Activated T-cell treated with anti-CD3 and anti-CD28 coated beads, Interleukin-2, amount 50 U/mL, for 72 hours (primary cell): ENCODE results near the gene ATG7. TPM values are rescaled to one million over a fixed set of nuclear protein-coding genes. Genes with fewer than 3 reads are reported as not detected.
A peak's percentile ranks its signal among the peaks of the same experiment; 100 is the strongest.

Experiments used
- ATAC-seq, 2 donors: fragments of 150-1000 bp; cut with Tn5 transposase; replicated peaks in 1 of 2; 2 replicates each; pipeline ENCODE4 v1.10.0; 2021; ENCODE audit warnings: moderate library complexity in 2 of 2, mild to moderate bottlenecking in 1 of 2
- DNase-seq, 2 donors: peaks; one replicate each; pipeline ENCODE4 v3.0.0; 2021 to 2022; ENCODE audit warnings: mixed read lengths in 1 of 2
- H3K27ac Mint-ChIP-seq: one replicate; pipeline ENCODE4 v1.8.0; 2022; ENCODE audit warnings: mild to moderate bottlenecking, moderate library complexity, mixed read lengths
- H3K27me3 Mint-ChIP-seq: one replicate; pipeline ENCODE4 v1.8.0; 2022; ENCODE audit warnings: low read depth, mixed read lengths
- H3K36me3 Mint-ChIP-seq, 2 donors: one replicate each; pipeline ENCODE4 v1.8.0; 2022; ENCODE audit warnings: mixed read lengths in 2 of 2, mild to moderate bottlenecking in 1 of 2; ENCODE audit not compliant: insufficient read depth in 2 of 2
- H3K4me1 Mint-ChIP-seq: one replicate; pipeline ENCODE4 v1.8.0; 2022; ENCODE audit warnings: low read depth, mixed read lengths
- H3K4me3 Mint-ChIP-seq, 2 donors: one replicate each; pipeline ENCODE4 v1.8.0; 2022; ENCODE audit warnings: mild to moderate bottlenecking in 2 of 2, mixed read lengths in 2 of 2, moderate library complexity in 2 of 2
- H3K9me3 Mint-ChIP-seq, 2 donors: one replicate each; pipeline ENCODE4 v1.8.0; 2022; ENCODE audit warnings: mixed read lengths in 2 of 2
- total RNA-seq, 2 donors: library from RNA; stranded (reverse); gene quantifications; one replicate each; pipeline ENCODE4 v1.2.3, GENCODE V29; 2022

ATG7 gene
- total RNA-seq, 2 donors from 2014 or later, result 29.7 to 38.2 TPM

DNA sequence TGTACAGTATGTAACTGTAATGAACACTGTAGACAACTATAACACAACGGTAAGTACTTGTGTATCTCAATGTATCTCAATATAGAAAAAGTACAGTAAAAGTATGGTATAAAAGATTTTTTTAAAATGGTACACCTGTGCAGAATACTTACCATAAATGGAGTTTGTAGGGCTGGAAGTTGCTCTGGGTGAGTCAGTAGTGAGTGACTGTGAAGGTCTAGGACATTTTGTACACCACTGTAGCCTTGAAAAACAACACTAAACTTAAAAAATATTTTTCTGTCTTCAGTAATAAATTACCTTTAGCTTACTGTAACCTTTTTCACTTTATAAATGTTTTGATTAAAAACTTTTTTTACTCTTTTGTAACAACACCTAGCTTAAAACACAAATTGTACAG lies 142.9 kb downstream of the ATG7 start:
- H3K9me3 Mint-ChIP-seq, result peaks cover 7 to 9% of the 10 kb centered on the region in 2 donors
- H3K4me3 Mint-ChIP-seq, result no peak overlapping the region
- H3K27me3 Mint-ChIP-seq, result no peaks in the 10 kb centered on the region
- no peaks in the 10 kb centered on the region for H3K4me1 Mint-ChIP-seq
- no peak overlapping the region for H3K27ac Mint-ChIP-seq
- ATAC-seq (no peak), DNase-seq (no peak)
- peaks cover 9 to 30% of the 10 kb centered on the region in 2 donors for H3K36me3 Mint-ChIP-seq

DNA sequence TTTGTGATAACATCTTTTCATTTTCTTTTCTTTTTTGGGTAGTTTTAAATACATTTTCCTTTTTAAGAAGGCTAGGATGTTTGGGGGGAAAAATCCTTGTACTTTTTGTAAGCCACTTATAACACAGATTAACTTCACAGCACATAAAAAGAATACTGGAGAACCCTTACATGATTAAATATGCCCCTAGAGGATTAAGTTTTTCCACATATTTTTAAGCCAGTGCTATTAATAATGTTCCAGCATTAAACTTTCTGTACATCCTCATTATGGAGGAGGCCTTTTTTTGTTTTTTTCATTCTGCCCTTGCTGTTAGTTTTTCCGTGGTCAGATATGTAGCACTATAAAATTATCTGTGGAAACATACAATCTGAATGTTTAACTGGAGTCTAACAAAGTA lies 147.9 kb downstream of the ATG7 start:
- Mint-ChIP-seq H3K4me1 (peaks cover 5% of the 10 kb centered on the region), H3K36me3 (peaks cover 0 to under 1% of the 10 kb centered on the region in 2 donors), H3K4me3 (no peak overlapping the region), H3K27ac (no peak overlapping the region), H3K27me3 (no peaks in the 10 kb centered on the region), H3K9me3 (no peaks in the 10 kb centered on the region)
- DNase-seq (no peak), ATAC-seq (no peak)

DNA sequence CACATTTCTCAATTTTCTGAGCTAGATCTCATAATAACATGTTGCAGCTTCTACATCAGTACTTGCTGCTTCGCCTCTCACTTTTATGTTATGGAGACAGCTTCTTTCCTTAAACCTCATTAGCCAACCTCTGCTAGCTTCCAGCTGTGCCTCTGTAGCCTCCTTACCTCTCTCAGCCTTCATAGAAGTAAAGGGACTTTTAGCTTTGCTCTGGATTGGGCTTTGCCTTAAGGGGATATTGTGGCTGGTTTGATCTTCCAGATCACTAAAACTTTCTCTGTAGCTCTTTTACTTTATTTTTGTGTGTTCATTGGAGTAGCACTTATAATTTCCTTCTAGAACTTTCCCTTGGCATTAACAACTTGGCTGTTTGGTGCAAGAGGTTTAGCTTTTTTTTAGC lies 150.1 kb downstream of the ATG7 start:
- Mint-ChIP-seq H3K36me3 (peaks cover 3 to 8% of the 10 kb centered on the region in 2 donors), H3K9me3 (no peaks in the 10 kb centered on the region), H3K4me3 (no peak overlapping the region), H3K27ac (no peak overlapping the region), H3K4me1 (peaks cover 5% of the 10 kb centered on the region), H3K27me3 (no peaks in the 10 kb centered on the region)
- ATAC-seq (no peak), DNase-seq (no peak)

DNA sequence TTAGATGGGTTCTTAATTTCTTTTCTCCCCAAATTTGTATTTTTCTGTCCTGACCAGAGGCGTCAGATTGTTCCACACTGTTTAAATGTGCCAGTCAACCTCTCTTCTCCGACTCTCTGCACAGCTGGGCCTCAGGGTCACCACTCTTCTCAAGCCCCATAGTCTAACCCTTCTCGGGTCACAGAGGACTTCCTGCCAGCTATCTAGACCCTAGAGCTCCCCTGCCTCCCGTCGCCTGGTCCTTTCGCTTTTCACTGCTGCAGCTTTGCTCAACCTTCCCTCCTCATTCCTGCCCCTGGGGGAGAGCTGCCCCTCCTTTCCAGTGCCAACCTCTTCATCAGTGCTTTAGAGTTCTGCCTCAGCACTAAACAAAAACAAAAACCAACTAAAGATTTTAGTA lies 151.7 kb downstream of the ATG7 start:
- DNase-seq (no peak), ATAC-seq (no peak)
- peaks cover 5% of the 10 kb centered on the region for H3K4me1 Mint-ChIP-seq
- H3K36me3 Mint-ChIP-seq, result peaks cover 5 to 9% of the 10 kb centered on the region in 2 donors
- no peak overlapping the region for H3K27ac Mint-ChIP-seq
- H3K9me3 Mint-ChIP-seq, result no peaks in the 10 kb centered on the region
- no peak overlapping the region for H3K4me3 Mint-ChIP-seq
- no peaks in the 10 kb centered on the region for H3K27me3 Mint-ChIP-seq

DNA sequence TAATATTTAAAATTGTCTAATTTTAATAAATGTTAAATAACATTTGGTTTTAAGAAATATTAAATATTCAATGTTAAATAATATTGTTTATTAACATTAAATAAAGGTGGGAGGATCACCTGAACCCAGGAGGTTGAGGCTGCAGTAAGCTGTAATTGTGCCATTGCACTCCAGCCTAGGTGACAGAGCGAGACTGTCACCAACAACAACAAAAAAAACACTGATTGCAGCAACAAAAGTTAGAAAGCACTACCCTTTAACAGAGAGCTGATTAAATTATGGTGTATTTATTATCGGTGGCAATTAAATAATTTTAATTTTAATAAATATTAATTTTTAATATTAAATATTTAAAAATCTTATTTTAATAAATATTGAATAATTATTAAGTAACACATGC lies 152.1 kb downstream of the ATG7 start:
- ATAC-seq (no peak), DNase-seq (no peak)
- Mint-ChIP-seq H3K4me1 (peaks cover 5% of the 10 kb centered on the region), H3K27ac (no peak overlapping the region), H3K4me3 (no peak overlapping the region), H3K9me3 (no peaks in the 10 kb centered on the region), H3K27me3 (no peaks in the 10 kb centered on the region), H3K36me3 (peaks cover 5 to 9% of the 10 kb centered on the region in 2 donors)

DNA sequence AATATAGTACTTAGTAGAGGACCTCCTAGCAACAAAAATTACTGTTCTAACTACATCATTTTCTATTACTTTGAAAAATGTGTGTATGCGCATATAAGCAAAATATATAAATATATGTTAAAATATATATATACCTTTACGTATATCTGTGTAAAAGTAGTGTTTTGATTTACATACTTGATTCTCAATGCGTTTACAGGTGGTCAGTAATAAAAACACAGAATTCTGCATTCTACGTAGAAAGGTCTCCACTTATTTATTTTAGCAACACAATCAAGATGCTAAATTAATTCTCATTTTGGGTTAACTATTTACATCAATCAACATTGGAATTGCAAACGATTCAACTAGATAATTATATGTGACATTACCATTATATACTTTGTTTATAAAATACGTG lies 158.0 kb downstream of the ATG7 start:
- no peaks in the 10 kb centered on the region for H3K9me3 Mint-ChIP-seq
- no peak overlapping the region for H3K4me3 Mint-ChIP-seq
- peaks cover 5 to 9% of the 10 kb centered on the region in 2 donors for H3K36me3 Mint-ChIP-seq
- ATAC-seq, result no peak
- no peak for DNase-seq
- H3K27ac Mint-ChIP-seq, result no peak overlapping the region
- H3K27me3 Mint-ChIP-seq, result no peaks in the 10 kb centered on the region
- no peaks in the 10 kb centered on the region for H3K4me1 Mint-ChIP-seq

DNA sequence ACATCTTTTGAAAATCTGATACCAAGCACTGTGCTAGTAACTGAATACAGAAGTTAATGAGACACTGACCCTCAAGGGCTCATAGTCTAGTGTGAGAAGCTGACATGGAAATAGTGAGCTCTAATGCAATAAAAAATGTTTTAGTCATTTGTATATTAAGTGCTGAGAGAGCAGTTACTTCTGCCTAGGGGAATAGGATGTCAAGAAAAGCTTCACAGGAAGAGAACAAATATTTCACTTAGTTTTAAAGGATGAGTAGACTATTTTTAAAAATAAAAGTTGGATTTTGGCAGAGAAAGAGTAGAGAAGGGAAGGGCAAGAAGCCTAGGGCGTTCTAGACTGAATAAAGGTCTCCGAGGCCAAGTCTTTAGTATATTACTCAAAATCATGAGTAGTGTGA lies 158.4 kb downstream of the ATG7 start:
- no peaks in the 10 kb centered on the region for H3K9me3 Mint-ChIP-seq
- peak overlapping the region; percentile 76 for H3K27ac Mint-ChIP-seq
- peaks cover 5 to 9% of the 10 kb centered on the region in 2 donors for H3K36me3 Mint-ChIP-seq

DNA sequence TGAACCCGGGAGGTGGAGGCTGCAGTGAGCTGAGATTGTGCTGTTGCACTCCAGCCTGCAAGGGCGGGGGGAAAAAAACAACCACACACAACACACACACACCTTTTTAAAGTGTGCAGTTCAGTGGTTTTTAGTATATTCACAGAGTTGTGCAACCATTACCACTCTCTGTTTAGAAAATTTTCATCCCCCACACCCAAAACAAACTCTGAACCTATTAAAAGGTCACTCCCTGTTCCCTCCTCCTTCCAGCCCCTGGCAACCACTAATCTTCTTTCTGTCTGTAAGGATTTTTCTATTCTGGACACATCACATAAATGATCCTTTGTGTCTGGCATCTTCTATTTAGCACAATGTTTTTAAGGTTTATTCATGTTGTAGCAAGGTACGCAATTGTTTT lies 159.1 kb downstream of the ATG7 start:
- H3K27ac Mint-ChIP-seq, result no peak overlapping the region
- H3K4me3 Mint-ChIP-seq, result no peak overlapping the region
- no peak for DNase-seq
- H3K36me3 Mint-ChIP-seq, result peaks cover 5 to 9% of the 10 kb centered on the region in 2 donors
- no peak for ATAC-seq
- no peaks in the 10 kb centered on the region for H3K4me1 Mint-ChIP-seq
- H3K9me3 Mint-ChIP-seq, result no peaks in the 10 kb centered on the region
- no peaks in the 10 kb centered on the region for H3K27me3 Mint-ChIP-seq

More for the DNA sequence above, 158.4 kb downstream of the ATG7 start:
- no peak for DNase-seq
- H3K4me1 Mint-ChIP-seq, result no peaks in the 10 kb centered on the region
- no peaks in the 10 kb centered on the region for H3K27me3 Mint-ChIP-seq
- H3K4me3 Mint-ChIP-seq, result no peak overlapping the region
- no peak for ATAC-seq

DNA sequence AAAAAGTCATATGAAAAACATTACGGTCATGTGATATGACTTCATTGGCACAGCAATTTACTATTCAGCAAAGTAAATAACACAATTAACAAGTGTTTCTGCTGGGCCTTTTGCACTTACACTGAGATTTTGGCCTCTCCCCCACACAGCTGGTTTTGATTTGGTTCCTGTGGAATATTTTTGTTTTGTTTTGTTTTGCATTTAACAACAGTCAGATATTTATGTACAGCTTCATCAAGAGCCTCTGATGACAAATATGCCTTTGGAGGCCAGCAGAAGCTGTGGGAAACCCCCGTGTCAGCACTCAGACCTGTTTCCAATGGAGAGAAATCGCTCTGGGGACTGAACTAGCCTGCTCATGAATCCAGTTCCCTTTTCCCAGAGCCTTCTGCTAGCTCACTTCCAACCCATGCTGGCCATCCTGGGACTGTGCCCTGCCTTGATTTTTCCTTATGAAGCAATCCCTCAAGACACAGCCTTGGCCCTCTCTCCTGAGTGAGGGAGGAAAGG lies 161.9 kb downstream of the ATG7 start:
- H3K4me3 Mint-ChIP-seq, result no peak overlapping the region
- H3K4me1 Mint-ChIP-seq, result no peaks in the 10 kb centered on the region
- no peak for ATAC-seq
- no peak overlapping the region for H3K27ac Mint-ChIP-seq
- no peaks in the 10 kb centered on the region for H3K36me3 Mint-ChIP-seq
- no peak for DNase-seq
- no peaks in the 10 kb centered on the region for H3K9me3 Mint-ChIP-seq
- no peaks in the 10 kb centered on the region for H3K27me3 Mint-ChIP-seq

DNA sequence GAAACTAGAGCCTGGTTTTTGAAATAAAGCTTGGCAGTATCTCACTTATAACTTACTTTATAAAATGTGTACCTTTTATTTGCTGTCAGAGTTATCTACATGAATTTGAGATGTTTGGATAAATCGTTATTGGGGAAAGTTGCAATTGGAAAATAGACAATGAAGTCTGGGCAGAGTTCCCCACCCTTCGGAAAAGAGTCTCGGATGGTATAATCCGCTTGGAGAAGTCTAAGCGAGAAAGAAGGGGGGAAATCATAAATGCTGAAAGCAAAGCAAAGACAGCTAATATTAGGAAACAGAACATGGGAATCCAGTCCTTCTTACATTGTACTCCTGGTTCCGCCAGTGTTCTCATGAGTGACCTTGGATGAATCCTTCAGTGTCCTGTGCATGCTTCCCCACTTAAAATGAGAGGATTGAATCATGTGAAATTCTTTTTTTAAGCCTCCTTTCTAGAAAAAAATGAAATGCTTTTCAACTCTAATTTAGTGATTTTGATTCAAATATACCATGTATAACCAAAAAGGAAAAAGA lies 162.4 kb downstream of the ATG7 start:
- Mint-ChIP-seq H3K9me3 (no peaks in the 10 kb centered on the region), H3K36me3 (no peaks in the 10 kb centered on the region), H3K27ac (no peak overlapping the region), H3K4me3 (no peak overlapping the region), H3K27me3 (no peaks in the 10 kb centered on the region), H3K4me1 (no peaks in the 10 kb centered on the region)
- DNase-seq (no peak), ATAC-seq (no peak)

DNA sequence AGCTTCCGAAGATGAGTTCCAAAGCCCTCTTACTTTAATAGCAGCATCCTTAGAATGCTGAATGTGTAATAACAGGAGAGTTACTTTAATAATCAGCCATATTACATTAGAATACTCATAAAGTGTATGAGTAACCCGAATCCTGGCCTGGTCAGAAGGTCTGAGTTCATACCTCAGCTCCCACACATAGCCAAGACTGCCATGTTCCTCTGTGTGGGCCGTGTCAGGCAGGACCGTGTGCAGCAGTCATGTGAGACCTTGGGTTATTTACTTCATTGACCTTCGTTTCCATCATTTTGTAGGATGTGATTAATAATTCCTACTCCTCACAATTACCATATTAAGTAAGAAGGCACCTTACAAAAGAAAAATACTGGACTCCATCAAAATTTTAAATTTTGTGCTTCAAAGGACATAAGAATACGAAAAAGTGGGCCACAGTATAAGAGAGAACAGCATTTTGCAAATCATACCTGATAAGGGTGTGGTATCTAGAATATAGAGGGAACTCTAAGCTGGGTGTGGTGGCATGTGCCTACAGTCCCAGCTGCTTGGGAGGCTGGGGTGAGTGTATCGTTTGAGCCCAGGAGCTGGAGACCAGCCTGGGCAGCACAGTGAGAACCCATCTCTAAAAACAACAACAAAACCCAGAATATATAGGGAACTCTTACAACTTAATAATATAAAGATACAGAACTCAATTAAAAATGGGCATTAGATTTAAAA lies 163.4 kb downstream of the ATG7 start:
- no peak for DNase-seq
- H3K36me3 Mint-ChIP-seq, result no peaks in the 10 kb centered on the region
- H3K4me1 Mint-ChIP-seq, result no peaks in the 10 kb centered on the region
- no peak for ATAC-seq
- no peak overlapping the region for H3K4me3 Mint-ChIP-seq
- no peaks in the 10 kb centered on the region for H3K9me3 Mint-ChIP-seq
- no peaks in the 10 kb centered on the region for H3K27me3 Mint-ChIP-seq
- no peak overlapping the region for H3K27ac Mint-ChIP-seq

DNA sequence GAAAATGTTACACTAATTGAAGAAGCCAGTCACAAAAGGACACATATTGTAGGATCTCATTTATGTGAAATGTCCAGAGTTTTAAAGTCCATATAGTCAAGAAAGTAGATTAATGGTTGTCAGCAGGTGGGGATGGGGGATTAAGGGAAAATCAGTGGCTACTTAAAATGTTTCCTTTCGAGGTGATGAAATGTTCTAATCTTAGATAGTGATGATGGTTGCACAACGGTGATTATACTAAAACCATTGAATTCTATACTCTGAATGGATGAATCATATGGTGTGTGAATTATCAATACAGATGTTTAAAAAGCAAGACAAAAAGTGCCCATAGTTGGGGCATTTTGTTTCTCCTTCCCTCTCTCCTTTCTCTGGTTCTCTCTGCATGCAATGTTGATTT lies 164.6 kb downstream of the ATG7 start:
- H3K36me3 Mint-ChIP-seq, result no peaks in the 10 kb centered on the region
- H3K4me1 Mint-ChIP-seq, result no peaks in the 10 kb centered on the region

DNA sequence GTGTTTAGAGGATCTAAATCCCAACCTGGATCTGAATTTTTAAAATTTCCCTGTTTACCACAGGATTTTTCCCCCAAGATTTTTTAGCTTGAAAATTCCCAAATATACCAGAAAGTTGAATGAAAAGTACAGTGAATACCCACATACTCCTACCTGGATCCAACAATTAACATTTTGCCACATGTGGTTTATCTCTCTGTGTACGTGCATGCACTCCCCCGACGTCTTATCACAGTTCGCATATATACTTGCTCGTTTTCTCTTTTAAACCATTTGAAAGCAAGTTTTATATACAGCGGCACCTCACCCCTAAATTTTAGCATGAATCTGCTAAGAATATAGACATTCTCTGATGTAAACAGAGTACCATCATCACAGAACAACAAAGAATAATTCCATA lies 165.3 kb downstream of the ATG7 start:
- Mint-ChIP-seq H3K9me3 (no peaks in the 10 kb centered on the region), H3K4me3 (no peak overlapping the region), H3K27me3 (no peaks in the 10 kb centered on the region), H3K4me1 (no peaks in the 10 kb centered on the region), H3K36me3 (peaks cover 0 to 2% of the 10 kb centered on the region in 2 donors), H3K27ac (no peak overlapping the region)
- ATAC-seq (no peak), DNase-seq (no peak)

More for the DNA sequence above, 164.6 kb downstream of the ATG7 start:
- ATAC-seq (no peak), DNase-seq (no peak)
- Mint-ChIP-seq H3K4me3 (no peak overlapping the region), H3K27ac (no peak overlapping the region), H3K27me3 (no peaks in the 10 kb centered on the region), H3K9me3 (no peaks in the 10 kb centered on the region)

DNA sequence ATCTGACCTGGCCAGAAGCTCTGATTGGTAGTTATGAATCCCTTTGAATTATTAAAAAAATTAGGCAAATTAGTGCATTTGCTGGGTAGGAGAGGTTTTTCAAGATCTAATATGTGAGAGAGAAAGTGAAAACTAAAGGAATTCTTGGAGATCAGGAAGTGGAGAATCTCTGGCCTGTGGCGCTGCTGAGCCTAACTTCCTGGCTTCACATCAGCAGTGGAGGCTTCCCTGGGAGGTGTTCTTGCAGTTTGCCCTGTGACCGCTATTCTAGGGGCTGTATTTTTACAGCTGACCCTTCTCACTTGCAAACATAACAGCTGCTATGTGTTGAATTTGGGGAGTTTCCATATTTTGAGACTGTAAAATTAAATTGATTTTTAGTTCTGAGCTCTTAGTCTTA lies 166.4 kb downstream of the ATG7 start:
- H3K9me3 Mint-ChIP-seq, result no peaks in the 10 kb centered on the region
- ATAC-seq, result no peak
- H3K4me3 Mint-ChIP-seq, result no peak overlapping the region
- H3K27me3 Mint-ChIP-seq, result no peaks in the 10 kb centered on the region
- H3K36me3 Mint-ChIP-seq, result peaks cover 0 to 2% of the 10 kb centered on the region in 2 donors
- H3K27ac Mint-ChIP-seq, result no peak overlapping the region
- DNase-seq, result no peak
- H3K4me1 Mint-ChIP-seq, result no peaks in the 10 kb centered on the region
